ENCODE data around the gene TSPAN17. TPM values are rescaled to one million over a fixed set of nuclear protein-coding genes. Genes with fewer than 3 reads are reported as not detected.

TSPAN17 gene
- total and polyA plus RNA-seq, 2 experiments from 2014 or later, result 11.7 to 52.1 TPM

- peaks cover 7% of the 10 kb centered on the region for H3K27me3 Mint-ChIP-seq (ENCODE audit: insufficient read depth, low read depth, poor library complexity)
- ATAC-seq (no peak), DNase-seq (ENCODE audit: low spot score) (peak; percentile 35)
- H3K36me3 Mint-ChIP-seq (ENCODE audit: low read depth), result peaks cover 8% of the 10 kb centered on the region; the same call in 2 of the 3 replicates
- 0 out of 2 replicates have a peak, but pooled peaks cover 2% of the 10 kb centered on the region for H3F3A ChIP-seq (replicated peaks; ENCODE audit: low read depth)
- H3K27ac Mint-ChIP-seq, result no peak overlapping the region
- peaks cover 35% of the 10 kb centered on the region for H3K79me2 ChIP-seq (replicated peaks; ENCODE audit: insufficient read depth)
- peaks cover 34% of the 10 kb centered on the region for H3K4me1 Mint-ChIP-seq
- H4K20me1 ChIP-seq (replicated peaks; ENCODE audit: insufficient read depth), result no peaks in the 10 kb centered on the region
- peaks cover 13% of the 10 kb centered on the region for H3K4me1 ChIP-seq (ENCODE audit: insufficient read depth)
- H3K9me3 Mint-ChIP-seq, result no peaks in the 10 kb centered on the region
- no peaks in the 10 kb centered on the region for H3K27me3 ChIP-seq (ENCODE audit: insufficient read depth)
- H2AFZ ChIP-seq, result no peak overlapping the region
- TF ChIP-seq, protein P1, sequence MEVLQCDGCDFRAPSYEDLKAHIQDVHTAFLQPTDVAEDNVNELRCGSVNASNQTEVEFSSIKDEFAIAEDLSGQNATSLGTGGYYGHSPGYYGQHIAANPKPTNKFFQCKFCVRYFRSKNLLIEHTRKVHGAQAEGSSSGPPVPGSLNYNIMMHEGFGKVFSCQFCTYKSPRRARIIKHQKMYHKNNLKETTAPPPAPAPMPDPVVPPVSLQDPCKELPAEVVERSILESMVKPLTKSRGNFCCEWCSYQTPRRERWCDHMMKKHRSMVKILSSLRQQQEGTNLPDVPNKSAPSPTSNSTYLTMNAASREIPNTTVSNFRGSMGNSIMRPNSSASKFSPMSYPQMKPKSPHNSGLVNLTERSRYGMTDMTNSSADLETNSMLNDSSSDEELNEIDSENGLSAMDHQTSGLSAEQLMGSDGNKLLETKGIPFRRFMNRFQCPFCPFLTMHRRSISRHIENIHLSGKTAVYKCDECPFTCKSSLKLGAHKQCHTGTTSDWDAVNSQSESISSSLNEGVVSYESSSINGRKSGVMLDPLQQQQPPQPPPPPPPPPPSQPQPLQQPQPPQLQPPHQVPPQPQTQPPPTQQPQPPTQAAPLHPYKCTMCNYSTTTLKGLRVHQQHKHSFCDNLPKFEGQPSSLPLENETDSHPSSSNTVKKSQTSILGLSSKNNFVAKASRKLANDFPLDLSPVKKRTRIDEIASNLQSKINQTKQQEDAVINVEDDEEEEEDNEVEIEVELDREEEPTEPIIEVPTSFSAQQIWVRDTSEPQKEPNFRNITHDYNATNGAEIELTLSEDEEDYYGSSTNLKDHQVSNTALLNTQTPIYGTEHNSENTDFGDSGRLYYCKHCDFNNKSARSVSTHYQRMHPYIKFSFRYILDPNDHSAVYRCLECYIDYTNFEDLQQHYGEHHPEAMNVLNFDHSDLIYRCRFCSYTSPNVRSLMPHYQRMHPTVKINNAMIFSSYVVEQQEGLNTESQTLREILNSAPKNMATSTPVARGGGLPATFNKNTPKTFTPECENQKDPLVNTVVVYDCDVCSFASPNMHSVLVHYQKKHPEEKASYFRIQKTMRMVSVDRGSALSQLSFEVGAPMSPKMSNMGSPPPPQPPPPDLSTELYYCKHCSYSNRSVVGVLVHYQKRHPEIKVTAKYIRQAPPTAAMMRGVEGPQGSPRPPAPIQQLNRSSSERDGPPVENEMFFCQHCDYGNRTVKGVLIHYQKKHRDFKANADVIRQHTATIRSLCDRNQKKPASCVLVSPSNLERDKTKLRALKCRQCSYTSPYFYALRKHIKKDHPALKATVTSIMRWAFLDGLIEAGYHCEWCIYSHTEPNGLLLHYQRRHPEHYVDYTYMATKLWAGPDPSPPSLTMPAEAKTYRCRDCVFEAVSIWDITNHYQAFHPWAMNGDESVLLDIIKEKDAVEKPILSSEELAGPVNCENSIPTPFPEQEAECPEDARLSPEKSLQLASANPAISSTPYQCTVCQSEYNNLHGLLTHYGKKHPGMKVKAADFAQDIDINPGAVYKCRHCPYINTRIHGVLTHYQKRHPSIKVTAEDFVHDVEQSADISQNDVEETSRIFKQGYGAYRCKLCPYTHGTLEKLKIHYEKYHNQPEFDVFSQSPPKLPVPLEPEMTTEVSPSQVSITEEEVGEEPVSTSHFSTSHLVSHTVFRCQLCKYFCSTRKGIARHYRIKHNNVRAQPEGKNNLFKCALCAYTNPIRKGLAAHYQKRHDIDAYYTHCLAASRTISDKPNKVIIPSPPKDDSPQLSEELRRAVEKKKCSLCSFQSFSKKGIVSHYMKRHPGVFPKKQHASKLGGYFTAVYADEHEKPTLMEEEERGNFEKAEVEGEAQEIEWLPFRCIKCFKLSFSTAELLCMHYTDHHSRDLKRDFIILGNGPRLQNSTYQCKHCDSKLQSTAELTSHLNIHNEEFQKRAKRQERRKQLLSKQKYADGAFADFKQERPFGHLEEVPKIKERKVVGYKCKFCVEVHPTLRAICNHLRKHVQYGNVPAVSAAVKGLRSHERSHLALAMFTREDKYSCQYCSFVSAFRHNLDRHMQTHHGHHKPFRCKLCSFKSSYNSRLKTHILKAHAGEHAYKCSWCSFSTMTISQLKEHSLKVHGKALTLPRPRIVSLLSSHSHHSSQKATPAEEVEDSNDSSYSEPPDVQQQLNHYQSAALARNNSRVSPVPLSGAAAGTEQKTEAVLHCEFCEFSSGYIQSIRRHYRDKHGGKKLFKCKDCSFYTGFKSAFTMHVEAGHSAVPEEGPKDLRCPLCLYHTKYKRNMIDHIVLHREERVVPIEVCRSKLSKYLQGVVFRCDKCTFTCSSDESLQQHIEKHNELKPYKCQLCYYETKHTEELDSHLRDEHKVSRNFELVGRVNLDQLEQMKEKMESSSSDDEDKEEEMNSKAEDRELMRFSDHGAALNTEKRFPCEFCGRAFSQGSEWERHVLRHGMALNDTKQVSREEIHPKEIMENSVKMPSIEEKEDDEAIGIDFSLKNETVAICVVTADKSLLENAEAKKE (CRISPR knock-in tag; IDR thresholded peaks at IDR 0.05), result no peak
- no peak for TF ChIP-seq STAT1 (IDR thresholded peaks at IDR 0.05; ENCODE audit: unreplicated experiment)
- no peak for TF ChIP-seq ZNF331 (CRISPR knock-in tag; IDR thresholded peaks at IDR 0.05; ENCODE audit: low read depth)
- TF ChIP-seq, protein P2, sequence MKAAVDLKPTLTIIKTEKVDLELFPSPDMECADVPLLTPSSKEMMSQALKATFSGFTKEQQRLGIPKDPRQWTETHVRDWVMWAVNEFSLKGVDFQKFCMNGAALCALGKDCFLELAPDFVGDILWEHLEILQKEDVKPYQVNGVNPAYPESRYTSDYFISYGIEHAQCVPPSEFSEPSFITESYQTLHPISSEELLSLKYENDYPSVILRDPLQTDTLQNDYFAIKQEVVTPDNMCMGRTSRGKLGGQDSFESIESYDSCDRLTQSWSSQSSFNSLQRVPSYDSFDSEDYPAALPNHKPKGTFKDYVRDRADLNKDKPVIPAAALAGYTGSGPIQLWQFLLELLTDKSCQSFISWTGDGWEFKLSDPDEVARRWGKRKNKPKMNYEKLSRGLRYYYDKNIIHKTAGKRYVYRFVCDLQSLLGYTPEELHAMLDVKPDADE (IDR thresholded peaks at IDR 0.05), result no peak
- no peak for TF ChIP-seq REST (IDR thresholded peaks at IDR 0.05; ENCODE audit: unreplicated experiment)
- no peak for TF ChIP-seq POLR2AphosphoS5 (IDR thresholded peaks at IDR 0.05; ENCODE audit: low read depth)
- no peak for TF ChIP-seq CREB1 (CRISPR knock-in tag; IDR thresholded peaks at IDR 0.05; ENCODE audit: low read depth)
- TF ChIP-seq NANOG (IDR thresholded peaks at IDR 0.05; ENCODE audit: borderline replicate concordance), result no peak
- no peak for TF ChIP-seq EZH2phosphoT487 (IDR thresholded peaks at IDR 0.05; ENCODE audit: unreplicated experiment)
- TF ChIP-seq EZH2 (IDR thresholded peaks at IDR 0.05; ENCODE audit: low read depth, unreplicated experiment), result no peak
- no peak for TF ChIP-seq ZNF114 (CRISPR knock-in tag; IDR thresholded peaks at IDR 0.05)
- TF ChIP-seq JUNB (IDR thresholded peaks at IDR 0.05; ENCODE audit: unreplicated experiment), result no peak
- TF ChIP-seq CTCF (conservative IDR thresholded peaks at IDR 0.05; ENCODE audit: low read depth in 2 of 2), result no peak
- H3K4me3 ChIP-seq, result no peak overlapping the region
- no peak overlapping the region for H3K4me3 Mint-ChIP-seq
- H3K9me2 ChIP-seq (ENCODE audit: insufficient read depth), result no peaks in the 10 kb centered on the region; the same call in 1 of the 2 replicates
- no peak overlapping the region for H3K27ac ChIP-seq (ENCODE audit: low read depth)
- H3K36me3 ChIP-seq (ENCODE audit: insufficient read depth), result no peaks in the 10 kb centered on the region
- H3K4me2 ChIP-seq, result no peak overlapping the region
Observed at GRCh38 chr5:176651472-176651980, 4.2 kb downstream of the TSPAN17 start.
